HG02588 (cell line): ENCODE results near the gene MSI2.

Source experiments
- ATAC-seq: cut with Tn5 transposase; IDR thresholded peaks from one replicate; pipeline ENCODE4 v1.9.1; 2021; ENCODE audit warnings: mild to moderate bottlenecking, moderate library complexity; ENCODE audit not compliant: unreplicated experiment

MSI2 gene

GRCh38 chr17:57406981-57407286, 150.6 kb downstream of the MSI2 start:
- ATAC-seq = no peak

- ATAC-seq = no peak
Observed at GRCh38 chr17:57407287-57408070, 151.2 kb downstream of the MSI2 start.

- ATAC-seq = no peak
Observed at GRCh38 chr17:57408071-57408811, 151.9 kb downstream of the MSI2 start.

- ATAC-seq = no peak
Observed at GRCh38 chr17:57410169-57410568, 153.8 kb downstream of the MSI2 start.

- no peak for ATAC-seq
Observed at GRCh38 chr17:57412520-57413096, 156.3 kb downstream of the MSI2 start.

GRCh38 chr17:57413848-57414651, 157.7 kb downstream of the MSI2 start:
- no peak for ATAC-seq

- ATAC-seq = no peak
Observed at GRCh38 chr17:57415751-57416207, 159.5 kb downstream of the MSI2 start.

- ATAC-seq = no peak
Observed at GRCh38 chr17:57416369-57416768, 160.0 kb downstream of the MSI2 start.

GRCh38 chr17:57417956-57418355, 161.6 kb downstream of the MSI2 start:
- no peak for ATAC-seq

GRCh38 chr17:57418463-57419246, 162.3 kb downstream of the MSI2 start:
- no peak for ATAC-seq

GRCh38 chr17:57419940-57420550, 163.7 kb downstream of the MSI2 start:
- no peak for ATAC-seq

- ATAC-seq = no peak
Observed at GRCh38 chr17:57420734-57421717, 164.7 kb downstream of the MSI2 start.

- peak; percentile 81 for ATAC-seq
Observed at GRCh38 chr17:57422574-57423164, 166.3 kb downstream of the MSI2 start.

- no peak for ATAC-seq
Observed at GRCh38 chr17:57423541-57423940, 167.2 kb downstream of the MSI2 start.

- no peak for ATAC-seq
Observed at GRCh38 chr17:57424273-57424672, 167.9 kb downstream of the MSI2 start.

- no peak for ATAC-seq
Observed at GRCh38 chr17:57424777-57425188, 168.5 kb downstream of the MSI2 start.

- ATAC-seq = no peak
Observed at GRCh38 chr17:57425431-57425830, 169.1 kb downstream of the MSI2 start.
